Hepatocyte (in vitro differentiated cells): Measurements from ENCODE around the gene FBL.
"Not testable (repeated sequence)": the region's sequence is repeated elsewhere in the genome, so short reads cannot be mapped to it uniquely, and the experiment has no call there.

Source experiments
- EZH2 ChIP-seq: fragments of 200-600 bp; sonication (generic); IDR thresholded peaks from 2 replicates; pipeline ENCODE4 v1.6.1; 2016; ENCODE audit warnings: antibody characterized with exemption, mild to moderate bottlenecking, borderline replicate concordance
- TF ChIP-seq, protein P1 (sequence below): fragments of 200-600 bp; sonication (generic); IDR thresholded peaks from 2 replicates; pipeline ENCODE4 v1.5.1; 2016; ENCODE audit warnings: antibody characterized with exemption, mild to moderate bottlenecking; ENCODE audit not compliant: poor library complexity

DNA sequence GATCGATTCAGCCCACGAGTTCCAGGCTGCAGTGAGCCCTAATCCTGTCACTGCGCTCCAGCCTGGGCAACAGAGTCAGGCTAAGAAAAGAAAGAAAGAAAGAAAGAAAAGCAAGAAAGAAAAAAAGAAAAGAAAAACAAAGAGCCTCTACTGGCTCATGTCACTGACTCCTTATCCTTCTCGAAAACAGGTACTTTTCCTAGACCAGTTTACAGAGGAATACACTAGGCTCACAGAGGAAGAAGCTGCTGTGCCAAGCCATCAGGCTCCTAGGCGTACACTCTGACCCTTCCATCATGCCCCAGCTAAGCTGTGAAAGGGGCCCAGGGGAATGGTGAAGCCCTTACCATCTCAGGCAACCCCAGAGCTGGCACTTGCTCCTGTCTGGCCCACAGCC is 46.3 kb upstream of the FBL start:
- TF ChIP-seq, protein P1, sequence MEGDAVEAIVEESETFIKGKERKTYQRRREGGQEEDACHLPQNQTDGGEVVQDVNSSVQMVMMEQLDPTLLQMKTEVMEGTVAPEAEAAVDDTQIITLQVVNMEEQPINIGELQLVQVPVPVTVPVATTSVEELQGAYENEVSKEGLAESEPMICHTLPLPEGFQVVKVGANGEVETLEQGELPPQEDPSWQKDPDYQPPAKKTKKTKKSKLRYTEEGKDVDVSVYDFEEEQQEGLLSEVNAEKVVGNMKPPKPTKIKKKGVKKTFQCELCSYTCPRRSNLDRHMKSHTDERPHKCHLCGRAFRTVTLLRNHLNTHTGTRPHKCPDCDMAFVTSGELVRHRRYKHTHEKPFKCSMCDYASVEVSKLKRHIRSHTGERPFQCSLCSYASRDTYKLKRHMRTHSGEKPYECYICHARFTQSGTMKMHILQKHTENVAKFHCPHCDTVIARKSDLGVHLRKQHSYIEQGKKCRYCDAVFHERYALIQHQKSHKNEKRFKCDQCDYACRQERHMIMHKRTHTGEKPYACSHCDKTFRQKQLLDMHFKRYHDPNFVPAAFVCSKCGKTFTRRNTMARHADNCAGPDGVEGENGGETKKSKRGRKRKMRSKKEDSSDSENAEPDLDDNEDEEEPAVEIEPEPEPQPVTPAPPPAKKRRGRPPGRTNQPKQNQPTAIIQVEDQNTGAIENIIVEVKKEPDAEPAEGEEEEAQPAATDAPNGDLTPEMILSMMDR = not testable (repeated sequence)
- not testable (repeated sequence) for TF ChIP-seq EZH2
